ENCODE results near the gene FRAS1. TPM values are rescaled to one million over a fixed set of nuclear protein-coding genes. Genes with fewer than 3 reads are reported as not detected.

The FRAS1 gene
- total RNA-seq, 6 experiments from 2014 or later: 0.12 to 1.5 (median 0.45) TPM

DNA sequence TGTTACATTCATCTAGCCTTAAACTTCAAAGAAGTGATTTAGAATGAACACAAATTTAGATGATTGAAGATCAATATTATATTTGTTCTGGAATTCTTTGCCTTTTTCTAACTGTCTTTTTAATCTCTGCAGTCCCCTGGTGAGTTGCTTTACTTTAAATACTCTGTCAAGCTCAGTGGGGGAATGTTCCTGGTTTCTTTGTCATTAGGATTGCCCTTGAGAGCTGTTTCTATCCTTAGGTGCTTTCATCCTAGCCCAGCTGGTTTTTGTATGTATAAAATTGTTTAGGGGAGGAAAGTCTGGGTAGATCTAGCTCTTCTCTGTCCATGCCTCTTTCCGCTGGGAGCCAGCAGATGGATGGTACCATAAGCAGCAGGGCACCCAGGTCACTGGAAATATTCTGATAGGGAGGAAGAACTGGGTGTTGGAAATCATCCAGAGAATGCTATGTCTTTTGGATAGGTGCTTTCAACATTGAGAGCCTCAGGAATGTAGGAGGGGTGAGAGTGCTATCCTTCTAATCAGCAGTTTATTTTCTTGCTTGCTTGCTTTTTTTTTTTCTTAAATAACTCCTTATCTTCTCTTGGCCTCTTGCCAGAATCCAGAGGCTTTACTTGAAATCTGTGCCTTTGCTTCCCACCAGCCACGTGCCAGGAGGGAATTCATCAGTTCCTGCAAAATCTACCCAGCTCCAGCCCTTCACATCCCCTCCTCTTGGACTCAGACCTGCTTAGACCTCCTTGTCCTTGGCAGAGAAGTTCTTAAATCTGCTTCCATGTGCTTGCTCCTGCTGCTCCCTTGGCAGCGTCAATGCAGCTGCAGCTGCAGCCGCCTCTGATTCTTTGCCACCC, 279.2 kb downstream of the FRAS1 start:
- Histone ChIP-seq H3K9me3 (no peaks in the 10 kb centered on the region), H3K36me3 (no peaks in the 10 kb centered on the region), H3K27me3 (no peaks in the 10 kb centered on the region), H3K4me1 (no peaks in the 10 kb centered on the region), H3K27ac (no peak overlapping the region), H3K4me3 (no peak overlapping the region)
- WGBS (ENCODE audit: insufficient coverage, low coverage, low lambda C conversion rate, missing lambda C conversion rate): 41% methylated on average over 4 of the region's 4 CpGs
- no peak for TF ChIP-seq POLR2A (IDR thresholded peaks at IDR 0.05)
- TF ChIP-seq, protein P1, sequence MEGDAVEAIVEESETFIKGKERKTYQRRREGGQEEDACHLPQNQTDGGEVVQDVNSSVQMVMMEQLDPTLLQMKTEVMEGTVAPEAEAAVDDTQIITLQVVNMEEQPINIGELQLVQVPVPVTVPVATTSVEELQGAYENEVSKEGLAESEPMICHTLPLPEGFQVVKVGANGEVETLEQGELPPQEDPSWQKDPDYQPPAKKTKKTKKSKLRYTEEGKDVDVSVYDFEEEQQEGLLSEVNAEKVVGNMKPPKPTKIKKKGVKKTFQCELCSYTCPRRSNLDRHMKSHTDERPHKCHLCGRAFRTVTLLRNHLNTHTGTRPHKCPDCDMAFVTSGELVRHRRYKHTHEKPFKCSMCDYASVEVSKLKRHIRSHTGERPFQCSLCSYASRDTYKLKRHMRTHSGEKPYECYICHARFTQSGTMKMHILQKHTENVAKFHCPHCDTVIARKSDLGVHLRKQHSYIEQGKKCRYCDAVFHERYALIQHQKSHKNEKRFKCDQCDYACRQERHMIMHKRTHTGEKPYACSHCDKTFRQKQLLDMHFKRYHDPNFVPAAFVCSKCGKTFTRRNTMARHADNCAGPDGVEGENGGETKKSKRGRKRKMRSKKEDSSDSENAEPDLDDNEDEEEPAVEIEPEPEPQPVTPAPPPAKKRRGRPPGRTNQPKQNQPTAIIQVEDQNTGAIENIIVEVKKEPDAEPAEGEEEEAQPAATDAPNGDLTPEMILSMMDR (IDR thresholded peaks at IDR 0.05): no peak
- intact Hi-C loops (cut with DNase I): no loop called here
- ATAC-seq (no peak), DNase-seq (no peak)

DNA sequence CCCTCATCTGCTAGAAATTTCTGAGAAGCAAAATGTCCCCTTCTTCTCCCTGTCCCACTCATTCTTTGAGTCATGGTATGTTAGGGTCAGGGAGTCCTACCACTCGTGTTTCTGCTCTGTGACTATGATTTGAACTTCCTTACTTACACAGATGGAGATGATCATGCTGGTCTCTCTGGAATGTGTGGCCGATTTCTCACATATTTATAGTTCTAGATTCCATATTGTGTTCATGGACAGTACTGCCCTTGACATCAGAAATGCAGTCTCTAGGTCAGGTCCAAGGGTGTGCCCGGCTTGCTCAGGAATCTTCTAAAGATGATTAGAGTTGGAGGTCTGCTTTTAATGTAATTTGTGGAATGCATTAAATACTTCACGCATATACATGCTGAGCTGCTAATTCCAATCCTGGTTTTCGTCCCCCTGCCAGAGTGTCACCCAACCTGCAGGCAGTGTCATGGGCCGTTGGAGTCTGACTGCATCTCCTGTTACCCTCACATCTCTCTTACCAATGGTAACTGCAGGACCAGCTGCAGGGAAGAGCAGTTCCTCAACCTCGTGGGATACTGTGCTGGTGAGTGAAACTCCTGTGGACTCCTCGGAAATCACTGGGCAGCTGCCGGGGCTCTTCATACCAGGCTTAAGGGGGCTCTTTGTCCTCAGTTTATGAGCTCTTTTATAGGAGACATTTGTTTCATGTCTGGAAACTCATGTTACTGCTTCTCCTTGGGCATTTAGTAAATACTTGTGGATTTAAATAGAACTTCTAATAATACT, 280.3 kb downstream of the FRAS1 start:
- no peak overlapping the region for H3K27ac ChIP-seq
- intact Hi-C loops (cut with DNase I): no loop called here

DNA sequence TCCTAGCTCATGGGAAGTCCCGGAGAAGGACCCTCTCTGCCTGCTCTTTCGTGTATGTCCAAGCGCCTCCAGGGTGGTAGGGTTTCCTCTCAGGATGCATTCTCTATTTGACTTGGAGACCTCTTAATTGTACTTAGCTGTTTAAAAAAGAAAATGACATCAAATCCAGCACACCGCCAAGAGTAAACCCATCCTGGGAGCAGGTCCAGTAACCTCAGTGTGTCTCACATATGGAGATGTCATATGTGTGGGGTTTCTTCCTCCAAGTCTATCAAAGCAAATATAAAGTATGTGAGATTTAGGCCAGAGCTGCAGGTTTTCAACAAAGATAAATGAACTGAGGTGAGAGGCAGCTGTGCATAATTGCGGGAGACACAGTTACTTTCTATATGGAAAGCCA, 285.0 kb downstream of the FRAS1 start:
- Histone ChIP-seq H3K27me3 (no peaks in the 10 kb centered on the region), H3K4me3 (no peak overlapping the region), H3K36me3 (no peaks in the 10 kb centered on the region), H3K4me1 (no peaks in the 10 kb centered on the region), H3K9me3 (no peaks in the 10 kb centered on the region), H3K27ac (no peak overlapping the region)
- DNase-seq: no peak
- 78% methylated on average over 3 of the region's 5 CpGs for WGBS (ENCODE audit: insufficient coverage, low coverage, low lambda C conversion rate, missing lambda C conversion rate)
- ATAC-seq: no peak
- TF ChIP-seq, protein P1 (IDR thresholded peaks at IDR 0.05): no peak
- TF ChIP-seq POLR2A (IDR thresholded peaks at IDR 0.05): no peak
- intact Hi-C loops (cut with DNase I): no loop called here

More for the DNA sequence above, 280.3 kb downstream of the FRAS1 start:
- Histone ChIP-seq H3K36me3 (no peaks in the 10 kb centered on the region), H3K9me3 (no peaks in the 10 kb centered on the region), H3K27me3 (no peaks in the 10 kb centered on the region), H3K4me1 (no peaks in the 10 kb centered on the region), H3K4me3 (no peak overlapping the region)
- 49% methylated on average over 7 of the region's 9 CpGs for WGBS (ENCODE audit: insufficient coverage, low coverage, low lambda C conversion rate, missing lambda C conversion rate)
- ATAC-seq (no peak), DNase-seq (no peak)
- TF ChIP-seq, protein P1 (IDR thresholded peaks at IDR 0.05): no peak
- TF ChIP-seq POLR2A (IDR thresholded peaks at IDR 0.05): no peak

DNA sequence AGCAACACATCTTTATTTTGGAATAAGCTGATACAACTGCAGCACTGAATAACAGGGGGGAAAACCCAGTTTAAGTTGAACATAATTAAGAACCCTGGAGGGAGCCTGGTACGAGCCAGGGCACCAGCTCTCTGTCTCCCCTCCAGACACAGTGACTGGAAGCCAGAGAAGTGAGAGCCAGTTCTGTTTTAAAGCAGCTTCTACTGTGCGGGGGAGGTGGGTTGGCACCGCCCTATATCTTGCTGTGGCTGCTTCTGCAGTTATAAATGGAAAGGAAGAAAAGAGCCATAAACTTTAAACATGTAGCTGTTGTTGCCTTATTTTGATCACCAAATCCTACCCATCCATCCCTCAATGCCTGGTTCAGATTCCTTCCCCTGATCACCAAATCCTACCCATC, 286.6 kb downstream of the FRAS1 start:
- ATAC-seq (no peak), DNase-seq (no peak)
- no peak overlapping the region for H3K27ac ChIP-seq
- 43% methylated on average over 1 of the region's 3 CpGs for WGBS (ENCODE audit: insufficient coverage, low coverage, low lambda C conversion rate, missing lambda C conversion rate)
- intact Hi-C loops (cut with DNase I): no loop called here
- H3K27me3 ChIP-seq: no peaks in the 10 kb centered on the region
- H3K4me1 ChIP-seq: no peaks in the 10 kb centered on the region
- no peak for TF ChIP-seq POLR2A (IDR thresholded peaks at IDR 0.05)
- TF ChIP-seq, protein P1 (IDR thresholded peaks at IDR 0.05): no peak
- H3K9me3 ChIP-seq: no peaks in the 10 kb centered on the region
- no peak overlapping the region for H3K4me3 ChIP-seq
- no peaks in the 10 kb centered on the region for H3K36me3 ChIP-seq

Measured in right lobe of liver (tissue), 6 donors.